HG03095 (cell line): ENCODE measurements around the gene USP40.

Source experiments
- ATAC-seq: cut with Tn5 transposase; IDR thresholded peaks from one replicate; pipeline ENCODE4 v1.9.1; 2021; ENCODE audit warnings: moderate library complexity; ENCODE audit not compliant: unreplicated experiment

The USP40 gene

GRCh38 chr2:233498126-233498525 is 68.5 kb downstream of the USP40 start:
- no peak for ATAC-seq

- no peak for ATAC-seq
These were observed 68.9 kb downstream of the USP40 start for GRCh38 chr2:233497692-233498091.

GRCh38 chr2:233495503-233496496 is 70.8 kb downstream of the USP40 start:
- no peak for ATAC-seq

- no peak for ATAC-seq
These were observed 73.8 kb downstream of the USP40 start for GRCh38 chr2:233492751-233493150.

- no peak for ATAC-seq
These were observed 74.5 kb downstream of the USP40 start for GRCh38 chr2:233492078-233492477.

GRCh38 chr2:233491326-233491725 is 75.3 kb downstream of the USP40 start:
- no peak for ATAC-seq

GRCh38 chr2:233490831-233491230 is 75.8 kb downstream of the USP40 start:
- no peak for ATAC-seq

- no peak for ATAC-seq
These were observed 76.9 kb downstream of the USP40 start for GRCh38 chr2:233489666-233490065.

- ATAC-seq, result no peak
These were observed 77.4 kb downstream of the USP40 start for GRCh38 chr2:233489143-233489542.

- no peak for ATAC-seq
These were observed 78.7 kb downstream of the USP40 start for GRCh38 chr2:233487748-233488345.

- ATAC-seq, result no peak
These were observed 79.6 kb downstream of the USP40 start for GRCh38 chr2:233486778-233487552.

GRCh38 chr2:233486357-233486756 is 80.2 kb downstream of the USP40 start:
- ATAC-seq, result no peak

GRCh38 chr2:233485726-233486125 is 80.9 kb downstream of the USP40 start:
- ATAC-seq, result no peak

- no peak for ATAC-seq
These were observed 84.0 kb downstream of the USP40 start for GRCh38 chr2:233482616-233483015.

GRCh38 chr2:233481368-233482142 is 85.0 kb downstream of the USP40 start:
- no peak for ATAC-seq

- ATAC-seq, result no peak
These were observed 85.9 kb downstream of the USP40 start for GRCh38 chr2:233480490-233481202.

GRCh38 chr2:233479616-233480489 is 86.7 kb downstream of the USP40 start:
- no peak for ATAC-seq

- ATAC-seq, result no peak
These were observed 88.8 kb downstream of the USP40 start for GRCh38 chr2:233477548-233478433.
